Measurements from ENCODE around the gene INTS2.
A peak's percentile ranks its signal among the peaks of the same experiment; 100 is the strongest.
"Not testable (repeated sequence)": the region's sequence is repeated elsewhere in the genome, so short reads cannot be mapped to it uniquely, and the experiment has no call there.

Gene INTS2

GRCh38 chr17:61897548-61898180 lies 30.1 kb downstream of the INTS2 start:
- Histone ChIP-seq H3K27ac (no peak overlapping the region), H3K4me3 (no peak overlapping the region)

- no peak overlapping the region for H3K4me3 ChIP-seq
- H3K27ac ChIP-seq, result no peak overlapping the region
Observed at GRCh38 chr17:61895391-61895790, 32.4 kb downstream of the INTS2 start.

GRCh38 chr17:61894310-61894709 lies 33.5 kb downstream of the INTS2 start:
- not testable (repeated sequence) for H3K4me3 ChIP-seq, H3K27ac ChIP-seq

GRCh38 chr17:61887733-61888132 lies 40.0 kb downstream of the INTS2 start:
- H3K27ac ChIP-seq, H3K4me3 ChIP-seq: not testable (repeated sequence)

DNA sequence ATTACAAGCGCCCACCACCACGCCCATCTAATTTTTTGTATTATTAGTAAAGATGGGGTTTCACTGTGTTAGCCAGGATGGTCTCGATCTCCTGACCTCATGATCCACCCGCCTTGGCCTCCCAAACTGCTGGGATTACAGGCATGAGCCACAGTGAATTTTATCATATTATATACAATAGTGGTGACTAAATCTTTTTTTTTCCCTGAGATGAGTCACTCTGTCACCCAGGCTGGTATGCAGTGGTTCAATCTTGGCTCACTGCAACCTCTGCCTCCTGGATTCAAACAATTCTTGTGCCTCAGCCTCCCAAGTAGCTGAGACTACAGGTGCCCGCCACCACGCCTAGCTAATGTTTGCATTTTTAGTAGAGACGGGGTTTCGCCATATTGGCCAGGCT lies 41.9 kb downstream of the INTS2 start:
- H3K4me3 ChIP-seq, H3K27ac ChIP-seq: not testable (repeated sequence)

GRCh38 chr17:61884864-61885263 lies 42.9 kb downstream of the INTS2 start:
- Histone ChIP-seq H3K27ac (no peak overlapping the region), H3K4me3 (no peak overlapping the region)

DNA sequence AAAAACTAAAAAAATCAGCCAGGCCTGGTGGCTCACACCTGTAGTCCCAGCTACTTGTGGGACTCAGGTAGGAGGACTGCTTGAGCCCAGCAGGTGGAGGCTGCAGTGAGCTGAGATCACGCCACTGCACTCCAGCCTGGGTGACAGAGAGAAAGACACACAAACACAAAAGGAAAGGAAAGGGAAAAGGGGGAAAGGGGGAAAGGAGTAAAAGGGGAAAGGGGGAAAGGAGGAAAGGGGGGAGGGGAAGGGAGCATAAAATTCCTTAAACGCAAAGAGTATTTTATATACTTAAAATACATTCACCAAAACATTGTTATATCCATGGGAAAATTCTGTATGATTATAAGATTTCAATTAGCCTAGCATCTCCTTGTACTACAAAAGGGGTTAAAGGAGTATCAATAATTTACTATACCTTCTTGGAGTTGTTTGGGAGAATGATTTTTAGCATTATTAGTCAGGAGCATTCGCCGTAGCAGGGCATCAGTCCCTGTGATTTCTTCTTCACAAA lies 47.1 kb downstream of the INTS2 start:
- Histone ChIP-seq H3K4me3 (no peak overlapping the region), H3K27ac (no peak overlapping the region)

DNA sequence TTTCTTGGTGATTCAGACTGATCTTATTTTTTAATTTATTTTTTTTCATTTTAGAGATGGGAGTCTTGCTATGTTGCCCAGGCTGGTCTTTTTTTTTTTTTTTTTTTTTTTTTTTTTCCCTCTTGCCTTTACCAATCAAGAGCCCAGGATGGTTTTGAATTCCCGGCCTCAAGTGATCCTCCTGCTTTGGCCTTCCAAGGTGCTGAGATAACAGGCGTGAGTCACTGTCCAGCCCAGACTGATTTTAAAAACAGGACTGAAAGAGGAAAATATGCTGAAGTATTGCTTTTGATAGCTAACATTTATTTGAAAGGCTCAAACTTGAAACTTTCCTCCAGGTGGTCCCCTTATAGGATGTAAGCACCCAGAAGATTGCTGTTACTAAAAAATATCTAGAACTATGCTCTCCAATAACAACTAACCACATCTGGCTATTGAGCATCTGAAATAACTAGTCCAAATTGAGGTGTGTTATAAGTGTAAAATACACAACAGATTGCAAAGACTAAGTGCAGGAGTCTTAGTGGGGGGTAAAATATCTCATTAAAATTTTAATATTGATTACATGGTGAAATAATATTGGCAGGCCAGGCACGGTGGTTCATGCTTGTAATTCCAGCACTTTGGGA lies 48.7 kb downstream of the INTS2 start:
- Histone ChIP-seq H3K27ac (no peak overlapping the region), H3K4me3 (no peak overlapping the region)

DNA sequence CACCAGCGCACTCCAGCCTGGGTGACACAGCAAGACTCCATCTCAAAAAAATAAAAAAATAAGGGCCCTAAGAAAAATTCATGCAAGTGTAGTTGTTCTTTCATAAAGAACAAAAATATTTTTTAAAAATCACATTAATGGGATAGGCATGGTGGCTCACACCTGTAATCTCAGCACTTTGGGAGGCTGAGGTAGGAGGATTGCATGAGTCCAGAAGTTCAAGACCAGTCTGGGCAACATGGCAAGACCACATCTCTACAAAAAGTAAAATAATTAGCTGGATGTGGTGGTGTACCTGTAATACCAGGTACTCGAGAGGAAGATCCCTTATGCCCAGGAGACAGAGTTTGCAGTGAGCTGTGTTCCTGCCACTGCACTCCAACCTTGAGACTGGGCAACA lies 49.3 kb downstream of the INTS2 start:
- Histone ChIP-seq H3K27ac (no peak overlapping the region), H3K4me3 (no peak overlapping the region)

DNA sequence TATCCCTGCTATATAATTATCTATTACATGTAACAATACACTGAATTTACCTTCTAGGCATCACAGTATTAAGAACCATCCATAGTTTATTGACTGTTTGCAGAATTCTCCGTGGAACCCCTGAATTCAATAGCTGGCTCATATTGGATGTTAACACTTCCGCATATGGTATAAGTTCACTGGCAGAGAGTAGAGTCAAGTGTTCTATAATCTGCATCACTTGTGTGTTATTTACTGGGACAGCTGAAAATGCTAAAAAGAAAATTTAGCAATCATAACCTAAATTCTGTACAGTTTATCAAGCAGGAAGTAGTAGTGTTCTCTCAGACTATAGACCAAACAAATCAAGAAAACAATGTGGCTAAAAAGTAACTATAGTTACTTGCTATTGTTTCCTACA lies 49.9 kb downstream of the INTS2 start:
- H3K4me3 ChIP-seq, result no peak overlapping the region
- H3K27ac ChIP-seq, result no peak overlapping the region

GRCh38 chr17:61875804-61876203 lies 52.0 kb downstream of the INTS2 start:
- no peak overlapping the region for H3K27ac ChIP-seq
- no peak overlapping the region for H3K4me3 ChIP-seq

GRCh38 chr17:61875285-61875684 lies 52.5 kb downstream of the INTS2 start:
- H3K4me3 ChIP-seq, result no peak overlapping the region
- H3K27ac ChIP-seq, result no peak overlapping the region

GRCh38 chr17:61874075-61874474 lies 53.7 kb downstream of the INTS2 start:
- no peak overlapping the region for H3K4me3 ChIP-seq

GRCh38 chr17:61872099-61872498 lies 55.7 kb downstream of the INTS2 start:
- H3K27ac ChIP-seq, result no peak overlapping the region
- H3K4me3 ChIP-seq, result no peak overlapping the region

More at GRCh38 chr17:61874075-61874474, 53.7 kb downstream of the INTS2 start:
- no peak overlapping the region for H3K27ac ChIP-seq

DNA sequence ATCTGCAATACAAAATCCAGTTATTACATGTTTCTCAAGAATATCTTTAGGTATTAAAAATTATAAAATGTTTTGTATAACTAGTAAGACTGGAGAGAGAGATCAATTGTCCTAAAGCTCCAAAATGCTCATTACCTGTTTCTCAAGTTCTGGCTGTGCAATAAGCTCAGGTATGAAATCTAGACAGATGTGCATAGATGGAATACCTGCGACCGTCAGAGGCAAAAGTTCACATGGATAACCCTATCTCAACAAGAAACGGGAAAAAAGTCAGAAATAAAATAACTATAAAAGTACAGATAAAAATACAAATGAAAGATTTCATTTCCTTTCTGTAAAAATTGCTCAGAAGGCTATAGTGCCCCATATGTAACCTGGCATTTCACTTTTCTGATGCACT lies 58.6 kb downstream of the INTS2 start:
- no peak overlapping the region for H3K4me3 ChIP-seq
- H3K27ac ChIP-seq, result no peak overlapping the region

DNA sequence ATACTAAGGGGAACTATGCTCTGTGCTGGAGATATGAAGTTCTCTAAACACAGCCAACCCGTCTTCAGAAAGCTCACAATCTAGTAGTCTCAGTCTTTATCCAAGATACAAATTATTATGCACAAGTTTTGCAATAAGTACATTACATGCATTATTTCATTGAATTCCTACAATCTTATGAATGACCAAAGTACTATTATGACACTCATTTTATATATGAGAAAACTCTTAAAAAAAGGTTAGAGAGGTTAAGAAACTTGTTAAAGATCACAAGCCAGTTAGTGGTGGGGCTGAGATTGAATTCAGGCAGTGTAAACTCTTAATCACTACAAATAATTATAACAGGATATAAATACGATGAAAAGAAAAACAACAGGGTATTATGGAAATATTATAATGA lies 59.7 kb downstream of the INTS2 start:
- Histone ChIP-seq H3K4me3 (no peak overlapping the region), H3K27ac (no peak overlapping the region)

- Histone ChIP-seq H3K4me3 (no peak overlapping the region), H3K27ac (no peak overlapping the region)
Observed at GRCh38 chr17:61867033-61867432, 60.7 kb downstream of the INTS2 start.

- peak overlapping the region in 19 of 21 experiments; percentile 28 to 83 (median 70) for H3K27ac ChIP-seq
- peak overlapping the region; percentile 67 to 87 (median 74) for H3K4me3 ChIP-seq
Observed at GRCh38 chr17:61863801-61864126, 64.0 kb downstream of the INTS2 start.

GRCh38 chr17:61862975-61863800 lies 64.6 kb downstream of the INTS2 start, which contains the start of gene BRIP1:
Gene BRIP1 (minus strand): TSS chr17:61863528. CDS start chr17:61861539, 1,989 bp downstream.
- Histone ChIP-seq H3K27ac (peak within 1 kb of the TSS in 20 of 21 experiments; percentile 13 to 83 (median 70)), H3K4me3 (peak within 1 kb of the TSS; percentile 67 to 87 (median 74))

- peak overlapping the region in 4 of 7 experiments; percentile 74 to 87 (median 76) for H3K4me3 ChIP-seq
- peak overlapping the region in 4 of 21 experiments; percentile 70 to 82 (median 78) for H3K27ac ChIP-seq
Observed at GRCh38 chr17:61862105-61862574, 65.6 kb downstream of the INTS2 start.
